Measurements from ENCODE around the gene TBCC.
"Not testable (repeated sequence)": the region's sequence is repeated elsewhere in the genome, so short reads cannot be mapped to it uniquely, and the experiment has no call there.

The TBCC gene

DNA sequence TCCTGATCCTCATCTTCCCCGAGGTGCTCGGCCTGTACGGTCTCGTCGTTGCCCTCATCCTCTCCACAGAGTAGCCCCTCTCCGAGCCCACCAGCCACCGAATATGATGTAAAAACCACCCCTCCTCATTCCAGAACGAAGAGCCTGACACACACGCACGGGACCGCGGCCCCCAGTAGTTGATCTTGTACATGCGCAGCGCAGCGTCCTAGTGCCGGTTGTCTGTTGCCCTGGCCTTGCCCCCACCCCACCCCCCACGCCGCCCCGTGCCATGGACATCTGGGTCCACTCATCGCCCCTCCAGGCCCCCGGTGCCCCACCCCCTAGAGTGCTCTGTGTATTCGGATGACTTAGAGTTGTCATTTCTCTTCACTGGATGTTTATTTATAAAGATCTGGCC lies 18.3 kb downstream of the TBCC start:
- no peak for DNase-seq

GRCh38 chr6:42727087-42727611 lies 18.8 kb downstream of the TBCC start:
- DNase-seq: no peak

DNA sequence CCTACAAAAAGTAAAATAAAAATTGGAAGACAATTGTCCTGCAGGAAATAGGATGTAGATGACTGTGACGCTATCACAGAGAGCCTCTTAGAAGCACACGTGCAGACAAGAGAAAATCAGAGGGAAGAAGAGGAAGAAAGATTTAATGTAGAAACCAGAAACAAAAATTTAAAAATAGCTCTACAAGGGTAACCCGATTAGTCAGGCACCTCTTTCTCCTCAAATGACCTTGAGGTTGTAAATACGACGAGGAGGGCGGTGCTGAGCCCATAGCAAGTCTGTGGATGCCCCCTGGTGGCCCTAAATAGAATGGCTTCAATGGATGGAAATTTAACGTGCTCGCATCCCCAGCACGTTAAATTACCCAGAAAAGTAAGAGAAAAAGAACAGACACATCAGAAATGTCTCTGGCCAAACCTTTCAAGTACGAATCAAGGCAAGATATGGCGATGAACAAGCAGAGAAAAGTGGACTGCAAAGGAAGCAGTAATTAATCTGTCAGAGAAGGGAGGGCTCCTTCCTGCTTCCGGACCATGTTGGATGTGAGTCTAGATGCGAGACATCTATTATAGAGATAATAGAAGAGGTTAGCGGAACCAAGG lies 19.3 kb downstream of the TBCC start:
- no peak for DNase-seq

DNA sequence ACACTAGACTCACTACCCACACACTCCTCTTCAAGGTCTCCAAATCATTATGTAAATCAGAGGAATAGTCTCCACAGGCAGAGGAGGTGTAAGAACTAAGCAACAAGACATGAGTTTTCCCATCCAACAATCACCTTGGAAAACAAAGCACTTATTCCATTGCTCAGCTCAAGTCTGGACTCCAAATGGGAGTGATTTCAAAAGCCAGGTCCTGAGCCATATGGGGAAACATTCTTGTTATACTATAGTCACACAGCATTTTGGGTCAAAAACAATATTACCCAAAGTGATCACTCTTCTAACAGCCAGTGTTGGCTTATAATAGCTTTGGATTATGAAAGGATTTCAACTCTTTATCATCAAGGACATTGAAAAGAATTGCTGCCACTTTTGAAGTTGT lies 19.9 kb downstream of the TBCC start:
- DNase-seq: no peak

DNA sequence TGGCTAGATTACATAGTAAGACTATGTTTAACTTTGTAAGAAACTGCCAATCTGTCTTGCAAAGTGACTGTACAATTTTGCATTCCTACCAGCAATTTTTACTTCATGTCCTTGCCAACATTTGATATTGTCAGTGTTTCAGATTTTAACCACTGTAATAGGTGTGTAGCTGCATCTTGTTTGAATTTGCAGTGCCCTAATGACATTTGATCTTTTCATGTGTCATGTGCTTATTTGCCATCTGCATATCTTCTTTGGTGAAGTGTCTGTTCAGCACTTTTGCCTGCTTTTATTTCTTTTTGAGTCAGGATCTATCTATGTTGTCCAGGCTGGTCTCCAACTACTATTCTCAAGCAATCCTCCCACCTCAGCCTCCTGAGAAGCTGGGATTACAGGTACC lies 21.1 kb downstream of the TBCC start:
- DNase-seq: no peak

GRCh38 chr6:42722497-42722896 lies 23.4 kb downstream of the TBCC start, which contains the start of gene PRPH2:
TSS of gene PRPH2 (minus strand) at chr6:42722597. CDS start at chr6:42722334, 263 bp downstream.
- no peak for DNase-seq

GRCh38 chr6:42720739-42721138 lies 25.2 kb downstream of the TBCC start:
- no peak for DNase-seq

GRCh38 chr6:42715871-42716270 lies 30.0 kb downstream of the TBCC start:
- no peak for DNase-seq

GRCh38 chr6:42714098-42714761 lies 31.7 kb downstream of the TBCC start:
- no peak for DNase-seq

DNA sequence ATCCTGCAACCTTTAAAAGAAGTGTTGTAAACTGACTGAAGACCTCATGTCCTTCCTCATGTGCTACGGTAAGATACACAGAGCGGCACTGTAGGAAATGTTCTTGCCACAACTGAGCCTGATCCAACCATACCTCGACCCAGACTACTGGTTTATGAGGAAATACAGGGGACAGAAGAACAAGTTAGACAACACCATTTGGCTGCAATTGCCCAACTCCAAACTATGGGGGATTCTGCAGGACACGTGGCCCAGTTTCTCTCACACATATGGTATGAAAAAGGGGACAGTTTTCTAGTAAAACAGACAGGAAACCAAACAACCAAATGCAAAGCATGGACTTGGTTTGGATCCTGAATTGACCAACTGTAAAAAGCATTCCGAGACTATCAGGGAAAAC lies 34.0 kb downstream of the TBCC start:
- no peak for DNase-seq

DNA sequence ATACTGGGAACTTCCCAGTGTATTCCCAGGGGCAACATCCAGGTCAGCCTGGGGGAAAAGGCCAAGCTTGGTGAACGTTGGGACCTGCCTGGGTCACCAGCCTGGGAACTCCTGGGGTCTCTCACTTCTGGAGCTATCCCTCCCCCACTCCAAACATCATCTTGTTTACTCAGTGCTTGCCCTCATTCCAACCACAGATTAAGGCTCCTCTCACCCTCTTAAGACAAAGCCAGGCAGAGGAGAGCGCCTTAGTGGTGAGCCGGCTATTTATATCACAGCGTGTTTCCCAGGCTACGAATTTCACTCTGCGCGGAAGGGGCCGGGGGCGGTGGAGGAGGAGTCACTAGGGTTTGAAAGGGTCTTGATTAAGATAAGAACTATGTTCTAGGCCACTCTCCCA lies 35.6 kb downstream of the TBCC start:
- DNase-seq: no peak

- no peak for DNase-seq
Observed at GRCh38 chr6:42709871-42710270, 36.0 kb downstream of the TBCC start.

DNA sequence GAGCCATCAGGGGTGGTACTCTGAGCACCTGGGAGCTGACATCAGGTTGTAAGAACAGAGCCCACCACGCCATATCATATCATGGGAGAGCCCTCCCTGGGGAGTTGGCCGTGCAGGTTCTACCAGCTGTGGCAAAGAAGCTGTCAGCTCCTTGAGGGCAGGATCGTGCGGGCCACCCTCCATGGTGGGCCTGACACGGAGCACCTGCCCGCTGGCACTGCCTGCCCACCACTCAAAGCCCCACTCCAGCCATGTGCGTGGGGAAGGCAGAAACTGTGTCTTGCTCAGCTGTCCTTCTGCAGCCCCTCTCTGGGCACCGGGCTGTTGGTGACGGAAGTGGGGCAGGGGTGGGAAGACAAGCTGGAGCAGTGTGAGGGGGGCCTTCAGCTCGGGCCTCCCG lies 37.8 kb downstream of the TBCC start:
- no peak for DNase-seq

DNA sequence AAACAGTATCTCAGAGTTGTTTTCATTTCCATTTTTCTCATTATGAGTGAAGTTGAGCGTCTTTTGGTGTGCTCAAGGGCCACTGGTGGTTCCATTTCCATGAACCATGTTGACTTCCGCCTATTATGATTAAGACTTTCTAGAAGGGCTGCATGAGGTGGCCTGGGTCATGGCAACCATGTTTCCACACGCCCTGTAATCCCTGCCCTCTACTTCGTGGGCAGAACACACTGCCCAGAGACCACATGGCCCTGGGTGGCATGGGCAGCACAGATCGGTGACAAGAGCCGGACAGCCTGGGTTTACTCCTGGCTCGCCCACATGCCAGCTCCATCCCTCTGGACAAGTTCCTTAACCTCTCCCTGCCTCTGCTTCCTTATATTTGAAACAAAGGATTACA lies 38.3 kb downstream of the TBCC start:
- DNase-seq: no peak

DNA sequence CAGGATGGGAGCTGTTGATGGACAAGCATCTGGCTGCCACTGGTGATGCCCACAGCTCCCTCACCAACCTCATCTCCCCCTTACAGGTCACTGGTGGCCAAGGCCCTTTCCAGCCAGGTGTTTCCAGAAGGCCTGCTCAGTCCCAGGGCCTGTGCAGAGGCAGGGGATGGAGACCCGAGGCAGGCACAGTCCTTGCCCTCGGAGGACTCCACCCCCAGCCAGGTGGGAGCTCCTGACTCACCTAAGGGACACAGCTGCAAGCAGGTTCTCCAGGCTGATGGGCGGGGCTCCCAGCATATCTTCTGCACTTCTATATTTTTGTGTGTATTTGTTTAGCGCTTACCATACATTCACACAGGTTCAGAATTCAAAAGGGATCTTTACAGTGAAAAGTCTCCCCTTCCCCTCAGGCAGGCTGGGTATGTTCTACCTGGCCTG lies 40.9 kb downstream of the TBCC start:
- DNase-seq: no peak

GRCh38 chr6:42704251-42704936 lies 41.5 kb downstream of the TBCC start:
- no peak for DNase-seq

DNA sequence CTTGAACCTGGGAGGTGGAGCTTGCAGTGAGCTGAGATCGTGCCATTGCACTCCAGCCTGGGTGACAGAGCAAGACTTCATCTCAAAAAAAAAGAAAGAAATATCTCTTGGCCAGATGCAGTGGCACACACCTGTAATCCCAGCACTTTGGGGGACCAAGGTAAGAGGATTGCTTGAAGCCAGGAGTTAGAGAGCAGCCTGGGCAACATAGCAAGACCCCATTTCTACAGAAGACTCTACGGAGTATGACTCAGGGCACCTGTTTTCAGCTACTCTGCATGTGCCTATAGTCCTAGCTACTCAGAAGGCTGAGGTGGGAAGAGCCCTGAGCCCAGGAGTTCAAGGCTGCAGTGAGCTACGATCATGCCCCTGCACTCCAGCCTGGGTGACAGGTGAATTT lies 43.1 kb downstream of the TBCC start:
- DNase-seq: not testable (repeated sequence)

- DNase-seq: no peak
Observed at GRCh38 chr6:42702200-42702599, 43.7 kb downstream of the TBCC start.

- no peak for DNase-seq
Observed at GRCh38 chr6:42698217-42698616, 47.7 kb downstream of the TBCC start.

DNA sequence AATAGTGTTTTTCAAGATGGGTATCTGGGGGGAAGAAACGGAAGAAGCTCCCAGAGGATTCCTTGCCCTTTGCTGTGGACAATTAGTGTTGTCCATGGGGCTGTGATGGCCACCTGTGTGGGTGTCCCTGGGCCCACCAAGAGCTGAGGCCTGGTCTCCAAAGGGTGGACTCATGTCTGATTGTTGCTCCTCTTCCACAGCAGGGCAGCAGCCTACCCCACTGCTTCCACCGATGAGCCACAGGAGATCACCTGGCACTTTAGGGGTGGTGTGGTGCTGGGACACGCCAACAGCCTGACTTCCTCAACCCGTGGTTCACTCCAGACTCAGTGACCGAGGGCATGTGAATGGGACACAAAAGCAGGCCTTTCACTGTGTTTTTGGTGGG lies 48.6 kb downstream of the TBCC start:
- no peak for DNase-seq

- no peak for DNase-seq
Observed at GRCh38 chr6:42696526-42697267, 49.2 kb downstream of the TBCC start.

GRCh38 chr6:42694586-42694985 lies 51.3 kb downstream of the TBCC start:
- no peak for DNase-seq
